HG03558 (cell line): ENCODE results near the gene CNTNAP2.

Source experiments
- ATAC-seq: cut with Tn5 transposase; IDR thresholded peaks from one replicate; pipeline ENCODE4 v1.9.1; 2021; ENCODE audit warnings: moderate number of reproducible peaks; ENCODE audit not compliant: unreplicated experiment; ENCODE audit errors: extremely low read depth

CNTNAP2 gene

DNA sequence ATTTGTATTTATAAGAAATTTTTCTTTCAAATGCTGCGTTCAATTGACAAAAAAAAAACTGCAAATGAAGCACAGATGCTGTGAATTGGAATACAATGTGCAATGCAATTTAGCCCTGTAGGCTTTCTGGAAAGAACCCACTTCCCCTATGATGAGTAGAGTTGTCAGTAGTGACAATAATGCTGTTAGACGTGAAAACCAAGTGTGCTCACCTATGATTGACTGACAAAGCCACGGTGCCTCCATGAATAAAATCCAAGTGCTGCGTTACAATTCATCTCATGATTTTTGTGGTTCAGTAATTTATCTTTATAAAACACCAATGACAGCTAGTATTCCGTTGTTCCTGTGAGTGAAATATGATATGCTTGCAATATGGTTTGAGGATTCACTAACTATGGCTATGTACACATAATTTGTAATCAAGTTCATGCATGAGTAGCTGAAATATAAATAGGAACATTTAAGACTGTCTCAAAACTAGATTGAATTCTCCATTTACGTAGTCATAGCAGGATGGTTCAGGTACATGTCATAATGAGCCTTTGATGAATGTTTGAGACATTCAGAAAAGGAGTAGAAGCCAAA lies 1160.3 kb downstream of the CNTNAP2 start:
- no peak for ATAC-seq

DNA sequence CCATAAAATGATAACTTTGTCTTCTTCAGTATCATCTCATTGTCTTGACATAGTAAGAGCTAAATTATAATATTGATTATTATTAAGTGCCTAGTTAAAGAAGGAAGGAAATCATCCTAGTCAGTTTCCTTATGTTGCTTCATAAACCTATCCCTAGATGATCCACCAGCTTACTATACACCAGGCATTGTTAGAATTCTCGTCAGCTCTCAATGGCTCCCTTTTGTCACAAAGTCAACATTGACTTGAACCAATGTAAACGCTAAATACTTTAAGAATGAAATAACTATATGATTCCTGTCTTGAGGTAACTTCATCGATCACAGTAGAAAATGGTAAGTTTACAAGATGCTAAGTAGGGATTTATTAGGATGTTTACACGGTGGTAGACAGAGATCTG lies 1162.9 kb downstream of the CNTNAP2 start:
- no peak for ATAC-seq

DNA sequence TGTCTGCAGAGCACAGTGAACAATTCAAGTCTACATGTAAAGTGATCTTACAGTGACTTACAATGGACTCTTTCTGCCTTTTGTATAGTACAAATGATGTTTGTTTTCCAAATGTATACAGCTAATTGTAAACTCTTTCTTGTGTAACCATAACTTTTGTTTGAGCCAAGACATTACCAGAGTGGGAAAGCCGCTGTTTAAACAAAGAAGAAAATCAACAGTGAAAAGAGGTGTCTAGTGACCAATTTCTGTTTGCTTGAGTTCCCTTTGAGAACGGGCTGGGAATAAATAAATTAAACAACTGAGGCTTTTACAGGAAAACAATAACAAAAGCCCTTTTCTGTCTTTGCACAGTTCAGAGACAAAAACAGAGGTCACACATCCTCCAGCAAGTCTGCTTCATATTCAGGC lies 1163.4 kb downstream of the CNTNAP2 start:
- no peak for ATAC-seq

DNA sequence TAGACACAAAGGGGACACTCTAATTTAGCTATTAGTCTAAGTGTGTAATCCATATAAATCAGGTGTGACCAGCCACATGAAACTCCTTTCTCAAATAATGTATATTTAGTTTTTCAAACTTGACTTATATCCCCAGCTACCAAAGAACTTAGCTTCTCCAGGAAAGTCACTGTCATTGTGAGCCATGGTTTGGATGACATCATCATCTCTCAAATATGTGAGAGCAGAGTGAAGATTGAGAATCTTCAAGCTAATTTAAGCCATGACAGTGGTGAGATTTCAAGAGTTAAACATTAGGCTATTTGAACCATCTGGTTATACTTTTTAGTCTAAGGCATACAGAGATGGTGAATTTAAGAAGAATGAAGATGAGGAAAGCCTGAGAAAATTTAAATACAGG lies 1165.6 kb downstream of the CNTNAP2 start:
- no peak for ATAC-seq

DNA sequence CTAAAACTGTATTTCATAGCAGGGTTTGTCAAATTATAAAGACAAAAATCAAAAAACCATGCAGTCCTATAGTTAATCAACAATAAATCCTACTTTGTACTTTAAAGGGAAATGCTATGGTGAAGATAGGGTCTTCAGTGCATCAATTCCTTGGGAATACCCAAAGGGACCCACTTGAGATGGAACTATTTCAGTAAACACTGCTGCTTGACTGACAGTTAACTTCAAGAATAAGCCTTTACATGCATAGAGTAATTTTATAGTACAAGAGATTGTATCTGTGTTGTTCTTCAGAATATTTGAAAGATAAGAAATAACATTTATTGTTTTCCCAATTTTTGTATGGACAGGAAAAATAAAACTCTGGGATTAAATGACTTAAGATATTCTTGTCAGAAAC lies 1179.6 kb downstream of the CNTNAP2 start:
- ATAC-seq: no peak

DNA sequence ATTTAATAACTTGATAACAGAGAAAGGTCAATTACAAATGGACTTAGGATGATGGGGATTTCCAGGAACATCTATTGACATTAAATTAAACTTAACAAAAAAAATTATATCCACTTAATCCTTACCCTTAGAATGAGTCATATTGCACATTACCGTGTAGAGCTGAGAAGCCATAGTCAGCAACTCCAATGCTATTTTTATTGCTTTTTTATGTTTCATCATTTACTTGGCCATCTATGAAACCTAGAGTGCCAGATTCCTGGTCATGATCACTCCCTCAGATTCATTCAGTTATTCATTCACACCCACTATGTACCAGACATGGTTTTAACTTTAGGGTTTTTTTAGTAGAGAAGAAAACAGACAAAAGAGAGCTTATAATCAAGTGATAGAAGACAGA lies 1180.4 kb downstream of the CNTNAP2 start:
- ATAC-seq: no peak

DNA sequence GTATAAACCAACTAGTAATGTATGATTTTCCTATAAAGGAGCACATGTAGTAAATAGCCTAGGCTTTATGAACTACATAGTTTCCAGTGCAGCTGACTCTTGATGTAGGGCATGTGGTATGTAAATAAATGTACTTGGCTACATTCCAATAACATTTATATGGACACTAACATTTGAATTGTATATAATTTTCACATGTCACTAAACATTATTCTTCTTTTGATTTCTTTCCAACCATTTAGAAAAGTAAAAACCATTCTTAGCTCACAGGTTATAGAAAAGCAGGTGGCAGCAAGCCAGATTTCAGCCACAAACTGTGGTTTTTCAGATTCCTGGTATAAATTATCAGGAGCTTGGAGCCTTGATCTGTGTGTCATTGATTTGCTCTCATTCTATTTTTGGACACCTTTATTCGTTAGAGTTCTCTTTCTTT lies 1182.0 kb downstream of the CNTNAP2 start:
- ATAC-seq: no peak

DNA sequence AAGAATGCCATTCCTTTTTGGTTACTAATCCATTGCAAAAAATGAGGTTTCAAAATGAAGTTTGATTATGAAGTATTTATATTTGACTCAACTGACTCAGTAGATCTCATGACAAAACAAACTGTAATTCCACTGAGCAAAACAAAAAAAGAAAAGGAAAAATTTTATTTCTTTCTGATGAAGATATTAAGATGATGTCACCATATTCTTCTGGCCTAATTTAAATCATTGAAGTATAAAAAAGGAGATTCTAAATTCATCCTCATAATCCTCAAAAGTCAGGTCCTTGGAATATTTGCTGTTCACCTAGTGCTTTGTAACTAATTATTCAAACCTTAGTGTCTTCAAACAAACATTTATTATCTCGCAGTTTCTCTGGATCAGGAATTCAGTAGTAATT lies 1183.7 kb downstream of the CNTNAP2 start:
- no peak for ATAC-seq

DNA sequence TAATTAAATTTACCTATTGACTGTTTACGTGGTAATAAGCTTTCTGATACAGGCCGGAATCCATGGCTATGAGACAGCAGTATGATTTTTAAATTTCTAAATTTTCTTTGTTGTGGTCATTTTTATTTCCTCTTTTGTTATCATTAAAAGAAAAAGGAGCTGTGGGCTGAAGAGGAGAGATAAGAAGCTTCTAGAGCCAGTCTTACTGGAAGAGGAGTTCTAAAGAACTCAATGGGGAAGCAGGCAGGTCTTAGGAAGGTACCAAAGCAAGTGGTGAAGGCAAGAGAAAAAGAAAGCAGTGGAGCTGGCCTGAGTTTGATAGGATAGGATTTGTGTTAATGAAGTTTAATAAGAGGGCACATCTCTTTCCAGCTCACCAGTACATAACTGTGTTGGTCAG lies 1187.8 kb downstream of the CNTNAP2 start:
- no peak for ATAC-seq

DNA sequence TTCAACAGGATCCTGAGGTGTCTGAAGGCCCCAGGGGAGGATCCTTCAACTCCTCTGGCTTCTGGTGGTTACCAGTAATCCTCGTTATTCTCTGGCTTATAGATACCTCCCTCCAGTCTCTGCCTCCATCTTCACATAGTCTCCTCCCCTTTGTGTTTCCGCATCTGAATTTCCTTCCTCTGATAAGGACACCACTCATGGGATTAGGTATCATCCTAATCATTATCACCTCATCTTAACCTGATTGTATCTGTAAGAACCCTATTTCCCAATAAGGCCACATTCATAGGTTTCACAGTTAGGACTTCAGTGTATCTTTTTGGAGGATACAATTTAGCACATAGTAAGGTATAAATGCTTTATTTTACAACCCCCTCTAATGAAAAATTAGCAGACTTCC lies 1189.2 kb downstream of the CNTNAP2 start:
- ATAC-seq: no peak

DNA sequence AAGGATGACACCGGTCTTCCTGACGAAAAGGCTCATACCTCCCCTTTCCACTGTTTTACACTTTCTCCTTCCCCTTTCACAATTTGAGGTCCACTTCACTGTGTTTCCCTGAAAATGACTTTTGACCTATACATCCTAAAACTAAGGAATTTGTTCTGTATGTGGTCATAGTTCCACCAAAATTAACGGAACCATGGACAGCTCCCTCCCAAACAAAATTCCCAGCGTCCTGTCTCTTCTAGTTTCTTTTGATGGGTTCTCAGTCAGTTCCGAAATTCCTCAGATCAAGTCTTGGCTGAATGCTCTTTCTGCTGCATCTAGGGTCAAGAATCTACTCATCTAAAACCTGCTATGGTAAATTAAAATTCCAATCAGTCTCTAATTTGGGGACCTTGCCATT lies 1191.9 kb downstream of the CNTNAP2 start:
- ATAC-seq: no peak

DNA sequence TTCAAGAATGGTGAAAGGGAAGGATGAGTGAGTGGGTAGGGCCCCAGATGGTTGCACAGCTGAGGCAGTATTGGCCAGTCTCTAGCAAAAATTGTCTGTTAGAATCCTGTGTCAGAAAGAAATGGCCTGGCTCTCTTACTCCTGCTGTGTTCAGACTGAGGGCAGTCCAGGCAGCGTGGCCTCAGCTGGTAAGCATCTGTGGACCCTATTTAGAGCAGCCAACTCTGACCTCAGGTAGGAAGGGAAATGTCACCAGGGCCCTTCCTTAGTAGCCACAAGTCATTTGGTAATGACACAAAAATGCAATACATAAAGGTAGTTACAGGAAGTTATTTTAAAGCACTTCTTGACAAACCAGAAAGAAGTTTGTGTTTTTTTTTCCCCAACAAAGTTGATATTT lies 1194.7 kb downstream of the CNTNAP2 start:
- ATAC-seq: no peak

DNA sequence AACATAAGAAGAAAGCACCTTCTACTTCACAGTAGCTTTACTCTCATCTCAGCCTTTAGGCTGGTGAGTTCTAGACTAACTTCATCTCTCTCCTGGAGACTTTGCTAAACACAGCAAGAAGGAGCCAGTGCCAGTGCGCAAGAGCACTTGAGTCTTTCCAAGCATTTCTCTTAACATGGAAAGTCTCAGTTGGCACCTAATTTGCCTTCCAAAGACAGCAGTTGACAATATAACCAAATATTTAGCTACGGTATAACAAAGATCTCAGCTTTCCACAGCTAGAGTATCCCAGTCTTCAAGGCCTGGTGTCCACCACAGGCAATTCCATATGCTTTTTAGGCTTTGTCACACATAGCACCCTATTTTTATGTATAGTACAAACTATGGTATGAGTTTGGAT lies 1204.9 kb downstream of the CNTNAP2 start:
- ATAC-seq: no peak

DNA sequence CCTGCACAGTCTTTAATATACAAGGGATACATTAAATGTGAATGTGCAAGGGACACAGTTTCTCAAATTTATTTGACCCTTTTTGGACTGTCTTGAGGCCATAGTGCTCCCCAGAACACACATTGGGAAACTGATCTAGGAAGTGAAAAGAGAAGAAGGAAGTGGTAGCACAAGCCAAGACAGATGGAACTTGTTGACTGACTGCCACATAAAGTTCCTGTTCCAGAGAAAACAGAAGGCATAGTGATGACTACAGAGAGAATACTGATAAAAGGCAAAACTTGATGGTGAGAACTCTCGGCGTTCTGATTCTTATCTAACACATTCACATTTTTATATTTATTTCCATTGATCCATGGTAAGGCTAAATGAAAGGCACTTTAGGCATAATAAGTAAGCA lies 1216.4 kb downstream of the CNTNAP2 start:
- ATAC-seq: no peak

DNA sequence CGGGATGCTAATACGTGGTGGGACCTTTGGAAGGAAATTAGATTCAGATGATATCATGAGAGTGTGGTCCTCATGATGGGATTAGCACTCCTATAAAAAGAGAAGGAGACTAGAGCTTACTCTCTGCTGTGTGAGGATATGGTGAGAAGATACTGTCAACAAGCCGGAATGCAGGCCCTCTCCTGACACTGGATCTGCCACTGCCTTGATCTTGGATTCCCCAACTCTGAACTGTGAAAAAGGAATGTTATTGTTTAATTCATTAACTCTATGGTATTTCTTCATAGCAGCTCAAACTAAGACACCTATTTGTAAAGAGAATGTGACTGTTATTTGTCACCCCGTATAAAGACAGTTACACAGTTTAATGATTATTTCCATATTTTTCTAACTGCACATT lies 1246.5 kb downstream of the CNTNAP2 start:
- no peak for ATAC-seq

DNA sequence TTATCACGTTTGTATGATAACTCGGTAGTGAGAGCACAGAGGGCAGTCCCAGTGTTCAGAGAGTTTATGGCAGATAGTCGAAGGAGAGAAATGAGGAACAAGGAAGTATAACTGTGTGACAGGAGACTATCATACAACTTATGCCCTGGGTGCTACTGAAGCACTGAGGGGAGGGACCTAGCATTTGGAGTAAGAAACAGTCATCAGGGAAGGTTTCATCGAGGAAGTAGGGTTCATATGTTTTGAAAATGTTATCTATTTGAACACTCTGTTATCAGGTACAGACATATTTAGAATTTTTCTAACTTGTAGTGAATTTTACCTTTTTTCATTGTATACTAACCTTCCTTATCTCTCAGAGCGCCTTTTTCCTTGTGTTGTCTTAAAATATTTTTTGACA lies 1259.6 kb downstream of the CNTNAP2 start:
- no peak for ATAC-seq

DNA sequence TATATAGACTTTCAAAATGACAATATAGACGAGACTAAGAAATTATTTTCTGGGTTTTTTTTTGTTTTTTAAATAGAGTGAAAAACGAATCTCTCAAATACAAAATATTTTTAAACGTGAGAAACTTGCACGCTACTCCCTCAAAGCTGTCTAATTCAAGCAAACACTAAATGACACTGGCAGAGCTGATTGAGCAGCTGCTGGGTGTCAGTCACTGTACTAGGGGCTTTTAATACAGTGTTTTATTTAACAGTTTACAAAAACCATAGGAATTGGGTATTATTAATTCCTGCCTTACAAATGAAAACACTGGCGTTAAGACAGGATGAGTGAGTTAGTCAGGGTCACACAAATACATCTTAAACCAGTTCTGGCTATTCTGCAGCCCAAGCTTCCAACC lies 1264.3 kb downstream of the CNTNAP2 start:
- ATAC-seq: no peak

DNA sequence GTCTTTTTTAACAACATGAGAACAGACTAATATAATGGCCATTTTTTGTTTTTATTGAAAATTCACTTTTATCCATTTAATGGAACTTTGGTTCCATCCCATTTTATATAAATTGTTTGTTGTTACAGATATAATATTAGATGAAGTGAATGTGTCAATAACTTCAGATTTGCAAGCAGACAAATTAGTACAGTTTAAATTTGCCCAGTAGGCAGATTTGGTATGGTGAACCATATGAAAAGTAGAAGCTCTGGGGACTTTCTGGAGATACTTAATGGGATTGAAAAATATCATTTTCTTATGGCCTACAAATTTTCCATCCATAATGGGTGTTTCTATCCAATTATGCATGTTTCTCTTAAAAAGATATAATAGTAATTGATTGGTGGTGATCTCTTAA lies 1277.7 kb downstream of the CNTNAP2 start:
- no peak for ATAC-seq

DNA sequence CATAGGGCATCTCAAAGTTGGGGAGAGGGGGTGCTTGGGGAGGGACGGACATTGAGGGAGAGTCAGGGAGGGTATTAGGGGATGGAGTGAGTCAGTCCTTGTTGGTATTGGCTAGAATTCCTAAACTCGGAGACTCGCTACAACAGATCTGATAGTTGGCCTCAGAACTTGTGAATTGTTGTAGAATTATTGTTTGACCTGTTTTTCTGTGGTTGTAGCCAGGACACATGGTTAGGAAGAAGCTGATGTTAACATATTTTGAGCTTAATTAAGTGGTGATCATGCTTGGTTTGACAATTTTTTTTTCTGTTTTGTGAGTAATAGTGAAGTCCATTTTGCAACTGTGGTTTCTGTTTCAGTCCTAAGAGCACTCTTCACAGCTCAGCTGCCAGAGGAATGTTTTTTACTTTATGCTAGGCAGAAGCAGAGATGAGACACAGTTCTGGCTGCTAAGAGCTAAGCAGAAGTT lies 1283.7 kb downstream of the CNTNAP2 start:
- no peak for ATAC-seq

DNA sequence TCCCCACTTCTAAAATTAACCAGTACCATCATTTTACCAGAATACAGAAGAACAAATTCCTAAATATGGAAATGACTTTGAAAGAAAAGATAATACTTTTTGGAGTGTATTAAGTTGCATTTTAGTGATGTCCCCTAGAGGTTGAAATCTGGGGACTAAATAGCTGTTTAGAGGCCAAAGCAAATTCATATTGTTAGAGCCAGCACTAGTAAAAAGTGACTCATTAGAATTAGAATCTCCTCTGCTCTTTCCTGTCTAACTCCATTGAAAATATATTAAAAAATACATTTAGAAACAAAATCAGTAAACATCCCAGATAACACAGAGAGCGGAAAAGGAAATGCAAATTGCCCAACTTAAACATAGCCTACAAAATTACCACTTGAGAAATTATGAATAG lies 1284.3 kb downstream of the CNTNAP2 start:
- no peak for ATAC-seq

DNA sequence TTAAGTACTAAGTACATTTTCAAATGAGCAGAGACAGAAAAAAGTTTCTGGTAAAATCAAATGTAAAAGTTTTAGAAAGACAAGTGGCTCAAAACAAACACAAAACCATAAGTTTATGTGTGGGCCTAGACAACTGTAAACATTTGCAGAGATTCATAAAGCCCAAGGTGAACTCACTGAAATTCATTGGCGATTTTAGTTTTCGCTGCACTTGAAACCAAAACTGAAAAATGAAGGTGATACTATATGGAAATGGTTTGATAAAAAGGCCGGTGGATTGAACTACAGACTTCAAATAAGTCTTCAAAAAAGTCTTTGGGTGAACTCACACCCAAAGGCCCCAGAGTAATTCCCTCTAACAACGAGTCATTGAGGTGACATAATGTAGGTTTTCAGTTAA lies 1289.0 kb downstream of the CNTNAP2 start:
- no peak for ATAC-seq

DNA sequence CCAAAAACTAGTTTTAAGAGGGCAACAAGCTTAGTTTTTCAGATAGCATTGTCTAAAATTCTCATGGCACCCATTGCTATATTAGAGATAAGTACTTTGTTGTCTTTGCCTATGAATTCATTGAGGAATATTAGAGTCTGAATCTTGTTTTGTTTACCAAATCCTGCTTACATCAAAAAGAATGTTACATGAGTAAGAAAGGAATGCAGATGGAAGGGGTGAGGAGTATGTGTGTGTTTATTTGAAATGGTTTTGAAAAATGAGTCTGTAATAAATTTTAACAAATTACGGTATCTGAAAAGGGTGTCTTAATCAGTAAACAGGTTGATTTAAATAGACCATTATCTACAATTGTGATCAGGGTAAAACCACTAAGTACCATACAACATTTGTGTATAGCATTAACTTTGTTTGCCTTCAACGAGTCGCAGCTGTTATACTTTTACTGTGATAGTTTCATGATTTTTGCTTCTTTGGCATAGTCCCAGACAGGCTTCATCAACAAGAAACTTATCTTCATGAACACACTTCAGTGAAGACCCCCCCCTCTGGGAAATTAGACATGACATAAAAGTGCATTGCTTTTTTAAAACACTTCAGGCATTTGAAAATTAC lies 1290.0 kb downstream of the CNTNAP2 start:
- no peak for ATAC-seq
